D721Med (cell line): ENCODE results near the gene GRIN3B.

Experiments used
- DNase-seq: peaks from one replicate; pipeline ENCODE4 v3.0.0; 2011; ENCODE audit warnings: low spot score; ENCODE audit not compliant: insufficient read length
- FAIRE-seq: peaks from 2 replicates; lab custom pipeline; 2011; peaks lifted over from hg19 to GRCh38; lab: Jason Lieb, UNC
- CTCF ChIP-seq: IDR thresholded peaks from 2 replicates; pipeline ENCODE4 v1.5.1; 2012; ENCODE audit warnings: mild to moderate bottlenecking, control low read depth; ENCODE audit not compliant: insufficient read depth; ENCODE audit errors: missing control alignments

Gene GRIN3B

GRCh38 chr19:1014161-1015060 is 14.2 kb downstream of the GRIN3B start:
- TF ChIP-seq CTCF: no peak
- FAIRE-seq (no peak), DNase-seq (no peak)

- FAIRE-seq: no peak
- DNase-seq: no peak
- no peak for TF ChIP-seq CTCF
Measured at GRCh38 chr19:1015061-1015781, 15.0 kb downstream of the GRIN3B start.

GRCh38 chr19:1015782-1016646 is 15.8 kb downstream of the GRIN3B start:
- no peak for FAIRE-seq
- DNase-seq: no peak
- TF ChIP-seq CTCF: no peak

GRCh38 chr19:1016647-1017114 is 16.5 kb downstream of the GRIN3B start:
- TF ChIP-seq CTCF: no peak
- FAIRE-seq (no peak), DNase-seq (no peak)

- no peak for TF ChIP-seq CTCF
- no peak for FAIRE-seq
- DNase-seq: no peak
Measured at GRCh38 chr19:1017115-1017905, 17.1 kb downstream of the GRIN3B start.

- DNase-seq (no peak), FAIRE-seq (no peak)
- no peak for TF ChIP-seq CTCF
Measured at GRCh38 chr19:1017906-1018305, 17.7 kb downstream of the GRIN3B start.
